Mesodermal cell (in vitro differentiated cells): ENCODE results near the gene NISCH.

Experiments used
- H3K27ac ChIP-seq: 2 replicates; pipeline ENCODE4 v1.7.0; 2013; ENCODE audit warnings: mild to moderate bottlenecking, low read depth, low read length, moderate library complexity; ENCODE audit not compliant: severe bottlenecking
- H3K36me3 ChIP-seq: 2 replicates; pipeline ENCODE4 v1.7.1; 2013; ENCODE audit warnings: mild to moderate bottlenecking, low read length, moderate library complexity; ENCODE audit not compliant: control insufficient read depth, insufficient read depth
- H3K4me1 ChIP-seq: one replicate; pipeline ENCODE4 v1.7.1; 2013; ENCODE audit warnings: mild to moderate bottlenecking, low read length; ENCODE audit not compliant: insufficient read depth, control insufficient read depth, poor library complexity, severe bottlenecking
- H3K4me3 ChIP-seq: 2 replicates; pipeline ENCODE4 v1.7.0; 2013; ENCODE audit warnings: low read length, control low read depth, mild to moderate bottlenecking; ENCODE audit not compliant: insufficient read depth, poor library complexity, severe bottlenecking; ENCODE audit errors: extremely low read depth
- H3K9me3 ChIP-seq: 2 replicates; pipeline ENCODE4 v1.7.1; 2013; ENCODE audit warnings: mild to moderate bottlenecking, low read length, moderate library complexity; ENCODE audit not compliant: control insufficient read depth
- WGBS, 2 experiments: methylation state at CpG; one replicate each; pipeline ENCODE4 v1.1.5; 2013; ENCODE audit warnings: missing lambda C conversion rate in 2 of 2; ENCODE audit not compliant: insufficient coverage in 2 of 2; 5-methylcytosine and 5-hydroxymethylcytosine counted together

NISCH gene

GRCh38 chr3:52519445-52520140, 64.2 kb downstream of the NISCH start:
- Histone ChIP-seq H3K36me3 (peaks cover 12% of the 10 kb centered on the region), H3K4me3 (no peak overlapping the region)
- WGBS, 2 experiments = 93 to 94% methylated on average over 19 to 22 of the region's 22 CpGs

GRCh38 chr3:52520141-52520667, 64.8 kb downstream of the NISCH start:
- Histone ChIP-seq H3K36me3 (peaks cover 16% of the 10 kb centered on the region), H3K4me3 (no peak overlapping the region), H3K27ac (no peak overlapping the region), H3K4me1 (no peaks in the 10 kb centered on the region), H3K9me3 (no peaks in the 10 kb centered on the region)
- 91 to 95% methylated on average over 8 of the region's 14 CpGs for WGBS, 2 experiments

More at GRCh38 chr3:52519445-52520140, 64.2 kb downstream of the NISCH start:
- no peaks in the 10 kb centered on the region for H3K4me1 ChIP-seq
- H3K9me3 ChIP-seq = no peaks in the 10 kb centered on the region
- no peak overlapping the region for H3K27ac ChIP-seq

GRCh38 chr3:52520716-52521487, 65.5 kb downstream of the NISCH start:
- no peaks in the 10 kb centered on the region for H3K4me1 ChIP-seq
- no peak overlapping the region for H3K4me3 ChIP-seq
- H3K36me3 ChIP-seq = peaks cover 23% of the 10 kb centered on the region
- no peak overlapping the region for H3K27ac ChIP-seq
- H3K9me3 ChIP-seq = no peaks in the 10 kb centered on the region
- WGBS, 2 experiments = 91 to 95% methylated on average over 18 of the region's 20 CpGs

- no peak overlapping the region for H3K4me3 ChIP-seq
- no peaks in the 10 kb centered on the region for H3K4me1 ChIP-seq
- H3K27ac ChIP-seq = no peak overlapping the region
- H3K9me3 ChIP-seq = no peaks in the 10 kb centered on the region
- 91 to 93% methylated on average over 6 of the region's 8 CpGs for WGBS, 2 experiments
- peaks cover 29% of the 10 kb centered on the region for H3K36me3 ChIP-seq
These were observed 66.1 kb downstream of the NISCH start for GRCh38 chr3:52521488-52521824.

GRCh38 chr3:52521881-52522650, 66.7 kb downstream of the NISCH start:
- WGBS, 2 experiments = 96 to 98% methylated on average over 29 to 31 of the region's 33 CpGs
- no peaks in the 10 kb centered on the region for H3K9me3 ChIP-seq
- no peaks in the 10 kb centered on the region for H3K4me1 ChIP-seq
- peaks cover 34% of the 10 kb centered on the region for H3K36me3 ChIP-seq
- H3K27ac ChIP-seq = no peak overlapping the region
- no peak overlapping the region for H3K4me3 ChIP-seq

GRCh38 chr3:52522651-52523251, 67.3 kb downstream of the NISCH start:
- Histone ChIP-seq H3K4me3 (no peak overlapping the region), H3K9me3 (no peaks in the 10 kb centered on the region), H3K27ac (no peak overlapping the region), H3K4me1 (no peaks in the 10 kb centered on the region), H3K36me3 (peaks cover 41% of the 10 kb centered on the region)
- WGBS, 2 experiments = 91 to 94% methylated on average over 13 to 14 of the region's 14 CpGs

GRCh38 chr3:52523386-52524257, 68.2 kb downstream of the NISCH start:
- no peaks in the 10 kb centered on the region for H3K9me3 ChIP-seq
- no peaks in the 10 kb centered on the region for H3K4me1 ChIP-seq
- H3K4me3 ChIP-seq = no peak overlapping the region
- no peak overlapping the region for H3K27ac ChIP-seq
- H3K36me3 ChIP-seq = peaks cover 50% of the 10 kb centered on the region
- 97 to 99% methylated on average over 16 to 23 of the region's 26 CpGs for WGBS, 2 experiments

GRCh38 chr3:52524258-52524751, 68.9 kb downstream of the NISCH start:
- Histone ChIP-seq H3K27ac (no peak overlapping the region), H3K4me1 (no peaks in the 10 kb centered on the region), H3K36me3 (peaks cover 56% of the 10 kb centered on the region), H3K9me3 (no peaks in the 10 kb centered on the region), H3K4me3 (no peak overlapping the region)
- WGBS, 2 experiments = 98% methylated on average over 16 to 18 of the region's 18 CpGs

- Histone ChIP-seq H3K4me3 (no peak overlapping the region), H3K27ac (no peak overlapping the region), H3K36me3 (peaks cover 64% of the 10 kb centered on the region), H3K9me3 (no peaks in the 10 kb centered on the region), H3K4me1 (no peaks in the 10 kb centered on the region)
- WGBS, 2 experiments = 95 to 97% methylated on average over 22 to 29 of the region's 34 CpGs
These were observed 69.6 kb downstream of the NISCH start for GRCh38 chr3:52524752-52525679.
